ENCODE data around the gene AMOTL1.

The AMOTL1 gene

DNA sequence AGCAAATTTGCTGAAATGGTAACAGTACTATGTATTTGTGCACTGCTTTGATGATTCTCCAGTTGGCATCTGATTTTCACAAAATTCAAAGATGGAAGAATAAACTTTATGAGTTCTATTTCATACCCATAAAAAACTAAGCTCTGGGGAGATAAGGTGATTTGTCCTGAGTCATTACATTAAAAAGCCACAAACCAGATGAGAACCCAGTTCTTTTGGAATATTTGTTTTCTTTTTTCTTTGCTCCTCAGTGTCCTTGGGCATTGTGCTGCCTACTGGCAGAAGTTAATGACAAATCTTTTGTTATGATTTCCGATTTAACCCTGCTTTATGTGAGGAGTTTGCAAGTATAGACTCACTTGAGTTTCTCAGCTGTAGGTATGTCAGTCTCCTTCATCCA lies 45.4 kb upstream of the AMOTL1 start:
- Histone ChIP-seq H3K79me2 (ENCODE audit: insufficient read depth, low read length) (no peaks in the 10 kb centered on the region), H4K20me1 (ENCODE audit: insufficient read depth, low read length) (no peaks in the 10 kb centered on the region), H3K27ac (ENCODE audit: low read length) (no peak overlapping the region), H3K4me1 (ENCODE audit: insufficient read depth, low read length) (no peaks in the 10 kb centered on the region), H3K36me3 (ENCODE audit: insufficient read depth, low read length) (no peaks in the 10 kb centered on the region), H3K4me2 (ENCODE audit: insufficient read depth, low read length) (no peak overlapping the region), H3K27me3 (ENCODE audit: insufficient read depth, low read length, poor library complexity) (no peaks in the 10 kb centered on the region), H3K9me3 (ENCODE audit: insufficient read depth, low read length, severe bottlenecking) (no peaks in the 10 kb centered on the region), H3K4me3 (ENCODE audit: low read depth in 1 of 2, low read length in 2 of 2) (no peak overlapping the region), H2AFZ (ENCODE audit: low read depth, low read length) (no peak overlapping the region), H3K9ac (ENCODE audit: low read depth, low read length) (no peak overlapping the region)
- ATAC-seq (ENCODE audit: insufficient read depth, low read depth) = no peak
- TF ChIP-seq, protein P1, sequence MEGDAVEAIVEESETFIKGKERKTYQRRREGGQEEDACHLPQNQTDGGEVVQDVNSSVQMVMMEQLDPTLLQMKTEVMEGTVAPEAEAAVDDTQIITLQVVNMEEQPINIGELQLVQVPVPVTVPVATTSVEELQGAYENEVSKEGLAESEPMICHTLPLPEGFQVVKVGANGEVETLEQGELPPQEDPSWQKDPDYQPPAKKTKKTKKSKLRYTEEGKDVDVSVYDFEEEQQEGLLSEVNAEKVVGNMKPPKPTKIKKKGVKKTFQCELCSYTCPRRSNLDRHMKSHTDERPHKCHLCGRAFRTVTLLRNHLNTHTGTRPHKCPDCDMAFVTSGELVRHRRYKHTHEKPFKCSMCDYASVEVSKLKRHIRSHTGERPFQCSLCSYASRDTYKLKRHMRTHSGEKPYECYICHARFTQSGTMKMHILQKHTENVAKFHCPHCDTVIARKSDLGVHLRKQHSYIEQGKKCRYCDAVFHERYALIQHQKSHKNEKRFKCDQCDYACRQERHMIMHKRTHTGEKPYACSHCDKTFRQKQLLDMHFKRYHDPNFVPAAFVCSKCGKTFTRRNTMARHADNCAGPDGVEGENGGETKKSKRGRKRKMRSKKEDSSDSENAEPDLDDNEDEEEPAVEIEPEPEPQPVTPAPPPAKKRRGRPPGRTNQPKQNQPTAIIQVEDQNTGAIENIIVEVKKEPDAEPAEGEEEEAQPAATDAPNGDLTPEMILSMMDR (IDR thresholded peaks at IDR 0.05; ENCODE audit: borderline replicate concordance, extremely low read depth, low read length, poor library complexity, severe bottlenecking) = no peak
- no peak for TF ChIP-seq EZH2 (IDR thresholded peaks at IDR 0.05; ENCODE audit: borderline replicate concordance, low read depth, low read length, severe bottlenecking)
- no peak for DNase-seq

- no peaks in the 10 kb centered on the region for H3K4me1 ChIP-seq (ENCODE audit: insufficient read depth, low read length)
- H3K9me3 ChIP-seq (ENCODE audit: insufficient read depth, low read length, severe bottlenecking) = no peaks in the 10 kb centered on the region
- no peak overlapping the region for H3K27ac ChIP-seq (ENCODE audit: low read length)
- H3K9ac ChIP-seq (ENCODE audit: low read depth, low read length) = no peak overlapping the region
- ATAC-seq (ENCODE audit: insufficient read depth, low read depth) (no peak), DNase-seq (no peak)
- no peak overlapping the region for H2AFZ ChIP-seq (ENCODE audit: low read depth, low read length)
- no peak overlapping the region for H3K4me3 ChIP-seq (ENCODE audit: low read depth in 1 of 2, low read length in 2 of 2)
- no peaks in the 10 kb centered on the region for H3K79me2 ChIP-seq (ENCODE audit: insufficient read depth, low read length)
- H4K20me1 ChIP-seq (ENCODE audit: insufficient read depth, low read length) = no peaks in the 10 kb centered on the region
- H3K4me2 ChIP-seq (ENCODE audit: insufficient read depth, low read length) = no peak overlapping the region
- TF ChIP-seq, protein P1 (IDR thresholded peaks at IDR 0.05; ENCODE audit: borderline replicate concordance, extremely low read depth, low read length, poor library complexity, severe bottlenecking) = no peak
- TF ChIP-seq EZH2 (IDR thresholded peaks at IDR 0.05; ENCODE audit: borderline replicate concordance, low read depth, low read length, severe bottlenecking) = no peak
- no peaks in the 10 kb centered on the region for H3K36me3 ChIP-seq (ENCODE audit: insufficient read depth, low read length)
- H3K27me3 ChIP-seq (ENCODE audit: insufficient read depth, low read length, poor library complexity) = no peaks in the 10 kb centered on the region
These were observed 43.1 kb upstream of the AMOTL1 start for GRCh38 chr11:94725097-94725496.

GRCh38 chr11:94727819-94728218 lies 40.3 kb upstream of the AMOTL1 start:
- Histone ChIP-seq H3K27ac (ENCODE audit: low read length) (no peak overlapping the region), H3K27me3 (ENCODE audit: insufficient read depth, low read length, poor library complexity) (no peaks in the 10 kb centered on the region), H2AFZ (ENCODE audit: low read depth, low read length) (no peak overlapping the region), H3K4me3 (ENCODE audit: low read depth in 1 of 2, low read length in 2 of 2) (no peak overlapping the region), H3K9me3 (ENCODE audit: insufficient read depth, low read length, severe bottlenecking) (no peaks in the 10 kb centered on the region), H3K9ac (ENCODE audit: low read depth, low read length) (no peak overlapping the region), H3K36me3 (ENCODE audit: insufficient read depth, low read length) (no peaks in the 10 kb centered on the region), H3K79me2 (ENCODE audit: insufficient read depth, low read length) (no peaks in the 10 kb centered on the region), H3K4me1 (ENCODE audit: insufficient read depth, low read length) (no peaks in the 10 kb centered on the region), H3K4me2 (ENCODE audit: insufficient read depth, low read length) (no peak overlapping the region), H4K20me1 (ENCODE audit: insufficient read depth, low read length) (no peaks in the 10 kb centered on the region)
- DNase-seq = no peak
- no peak for TF ChIP-seq EZH2 (IDR thresholded peaks at IDR 0.05; ENCODE audit: borderline replicate concordance, low read depth, low read length, severe bottlenecking)
- ATAC-seq (ENCODE audit: insufficient read depth, low read depth) = no peak

- no peaks in the 10 kb centered on the region for H3K36me3 ChIP-seq (ENCODE audit: insufficient read depth, low read length)
- H3K27me3 ChIP-seq (ENCODE audit: insufficient read depth, low read length, poor library complexity) = no peaks in the 10 kb centered on the region
- H4K20me1 ChIP-seq (ENCODE audit: insufficient read depth, low read length) = no peaks in the 10 kb centered on the region
- ATAC-seq (ENCODE audit: insufficient read depth, low read depth) (no peak), DNase-seq (no peak)
- no peaks in the 10 kb centered on the region for H3K79me2 ChIP-seq (ENCODE audit: insufficient read depth, low read length)
- H3K9me3 ChIP-seq (ENCODE audit: insufficient read depth, low read length, severe bottlenecking) = no peaks in the 10 kb centered on the region
- H3K9ac ChIP-seq (ENCODE audit: low read depth, low read length) = no peak overlapping the region
- H3K4me1 ChIP-seq (ENCODE audit: insufficient read depth, low read length) = no peaks in the 10 kb centered on the region
- H3K4me2 ChIP-seq (ENCODE audit: insufficient read depth, low read length) = no peak overlapping the region
- no peak for TF ChIP-seq EZH2 (IDR thresholded peaks at IDR 0.05; ENCODE audit: borderline replicate concordance, low read depth, low read length, severe bottlenecking)
- TF ChIP-seq, protein P1 (IDR thresholded peaks at IDR 0.05; ENCODE audit: borderline replicate concordance, extremely low read depth, low read length, poor library complexity, severe bottlenecking) = no peak
- no peak overlapping the region for H2AFZ ChIP-seq (ENCODE audit: low read depth, low read length)
- no peak overlapping the region for H3K4me3 ChIP-seq (ENCODE audit: low read depth in 1 of 2, low read length in 2 of 2)
- H3K27ac ChIP-seq (ENCODE audit: low read length) = no peak overlapping the region
These were observed 39.6 kb upstream of the AMOTL1 start for GRCh38 chr11:94728541-94728940.
